GM18868 (cell line): ENCODE data around the gene C19orf25.

Experiments used
- ATAC-seq: cut with Tn5 transposase; IDR thresholded peaks from one replicate; pipeline ENCODE4 v1.9.1; 2021; ENCODE audit warnings: mild to moderate bottlenecking, moderate library complexity; ENCODE audit not compliant: unreplicated experiment

Gene C19orf25

GRCh38 chr19:1467490-1468273, 11.3 kb downstream of the C19orf25 start:
- no peak for ATAC-seq

DNA sequence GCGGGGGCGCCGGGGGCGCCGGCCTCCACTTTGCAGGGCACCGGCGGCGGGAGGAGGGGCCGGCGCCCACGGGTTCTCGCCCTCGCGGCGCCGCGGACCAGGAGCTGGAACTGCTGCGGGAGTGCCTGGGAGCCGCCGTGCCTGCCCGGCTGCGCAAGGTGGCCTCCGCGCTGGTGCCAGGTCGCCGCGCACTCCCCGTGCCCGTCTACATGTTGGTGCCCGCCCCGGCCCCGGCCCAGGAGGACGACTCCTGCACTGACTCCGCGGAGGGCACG, 11.9 kb downstream of the C19orf25 start:
- no peak for ATAC-seq

DNA sequence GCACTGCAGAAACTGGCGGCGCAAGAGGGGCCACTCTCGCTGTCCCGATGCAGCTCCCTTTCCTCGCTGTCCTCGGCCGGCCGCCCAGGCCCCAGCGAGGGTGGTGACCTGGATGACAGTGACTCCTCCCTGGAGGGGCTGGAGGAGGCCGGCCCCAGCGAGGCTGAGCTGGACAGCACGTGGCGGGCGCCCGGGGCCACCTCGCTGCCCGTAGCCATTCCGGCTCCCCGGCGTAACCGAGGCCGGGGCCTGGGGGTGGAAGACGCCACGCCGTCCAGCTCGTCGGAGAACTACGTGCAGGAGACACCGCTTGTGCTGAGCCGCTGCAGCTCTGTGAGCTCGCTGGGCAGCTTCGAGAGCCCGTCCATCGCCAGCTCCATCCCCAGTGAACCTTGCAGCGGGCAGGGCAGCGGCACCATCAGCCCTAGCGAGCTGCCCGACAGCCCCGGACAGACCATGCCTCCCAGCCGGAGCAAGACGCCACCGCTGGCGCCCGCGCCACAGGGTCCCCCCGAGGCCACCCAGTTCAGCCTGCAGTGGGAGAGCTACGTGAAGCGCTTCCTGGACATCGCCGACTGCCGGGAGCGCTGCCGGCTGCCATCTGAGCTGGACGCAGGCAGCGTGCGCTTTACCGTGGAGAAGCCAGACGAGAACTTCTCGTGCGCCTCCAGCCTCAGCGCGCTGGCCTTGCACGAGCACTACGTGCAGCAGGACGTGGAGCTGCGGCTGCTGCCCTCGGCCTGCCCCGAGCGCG, 12.4 kb downstream of the C19orf25 start:
- ATAC-seq, result no peak

- no peak for ATAC-seq
Observed at GRCh38 chr19:1466018-1466460, 13.0 kb downstream of the C19orf25 start.

- no peak for ATAC-seq
Observed at GRCh38 chr19:1465191-1466016, 13.6 kb downstream of the C19orf25 start.

DNA sequence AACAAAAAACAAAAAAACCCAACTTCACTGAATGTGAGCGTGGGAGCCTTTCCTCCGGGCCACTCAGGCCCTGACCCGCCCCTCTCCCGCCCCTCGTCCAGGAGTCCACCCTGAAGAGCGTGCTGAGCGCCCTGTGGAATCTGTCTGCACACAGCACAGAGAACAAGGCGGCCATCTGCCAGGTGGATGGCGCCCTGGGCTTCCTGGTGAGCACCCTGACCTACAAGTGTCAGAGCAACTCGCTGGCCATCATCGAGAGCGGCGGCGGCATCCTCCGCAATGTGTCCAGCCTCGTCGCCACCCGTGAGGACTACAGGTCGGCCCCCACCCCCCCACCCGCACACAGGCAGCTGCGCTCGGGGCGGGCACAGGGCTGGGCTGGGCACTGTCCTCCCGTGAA, 17.2 kb downstream of the C19orf25 start:
- no peak for ATAC-seq

DNA sequence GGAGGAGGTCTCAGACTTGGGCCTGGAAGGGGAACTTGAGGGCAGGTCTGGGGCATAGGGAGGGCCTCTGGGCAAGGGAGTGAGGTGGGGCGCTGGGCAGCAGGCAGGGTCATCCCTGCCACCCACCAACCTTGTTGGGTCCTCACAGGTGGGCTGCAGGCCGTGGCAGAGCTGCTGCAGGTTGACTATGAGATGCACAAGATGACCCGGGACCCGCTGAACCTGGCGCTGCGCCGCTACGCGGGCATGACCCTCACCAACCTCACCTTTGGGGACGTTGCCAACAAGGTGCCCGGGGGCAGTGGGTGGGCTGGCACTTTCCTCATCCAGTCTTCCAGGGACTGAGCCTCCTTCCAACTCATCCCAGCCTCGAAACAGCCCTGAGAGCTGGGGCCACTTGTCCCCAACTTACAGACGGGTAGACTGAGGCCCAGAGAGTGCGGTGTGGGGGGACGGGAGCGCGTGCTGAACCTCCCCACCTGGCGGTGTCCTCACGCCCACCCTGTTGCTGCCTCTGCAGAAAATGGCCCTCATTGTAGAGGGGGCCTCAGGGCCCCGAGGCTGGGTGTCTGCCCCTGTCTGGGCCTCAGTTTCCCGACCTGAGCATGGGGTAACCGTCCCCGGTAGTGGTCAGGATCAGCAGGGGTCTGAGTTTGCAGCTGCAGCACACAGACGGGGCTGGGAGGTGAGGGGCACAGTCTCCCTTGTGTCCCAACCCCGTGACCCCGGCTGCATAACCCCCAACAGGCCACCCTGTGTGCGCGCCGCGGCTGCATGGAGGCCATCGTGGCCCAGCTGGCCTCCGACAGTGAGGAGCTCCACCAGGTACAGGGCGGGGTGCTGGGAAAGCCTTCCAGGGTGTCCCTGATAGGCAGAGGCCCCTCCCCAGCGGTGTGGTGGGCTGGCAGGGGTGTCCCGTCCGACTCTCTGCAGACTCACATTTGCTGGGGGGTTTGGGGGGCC, 18.7 kb downstream of the C19orf25 start:
- no peak for ATAC-seq

DNA sequence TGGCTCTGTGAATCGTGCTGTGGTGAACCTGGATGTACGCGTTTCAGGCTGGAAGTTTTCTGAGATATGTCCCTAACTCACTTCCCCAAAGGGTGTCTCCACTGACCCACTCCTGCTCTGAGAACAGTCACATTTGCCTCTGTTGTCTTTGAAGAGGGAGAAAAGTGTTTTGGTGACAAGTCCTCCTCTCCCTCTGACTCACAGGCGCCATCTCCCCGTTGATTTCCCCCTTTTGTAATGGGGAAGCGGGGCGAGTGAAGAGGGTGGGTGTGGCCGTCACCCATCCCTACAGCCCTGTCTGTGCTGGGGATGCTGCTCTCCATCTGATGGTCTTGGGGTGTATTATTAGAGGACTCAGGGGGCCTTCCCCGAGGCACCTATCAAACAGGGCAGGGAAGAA, 19.5 kb downstream of the C19orf25 start:
- ATAC-seq, result no peak

- ATAC-seq, result no peak
Observed at GRCh38 chr19:1457892-1458291, 21.1 kb downstream of the C19orf25 start.

GRCh38 chr19:1457031-1457739, 21.8 kb downstream of the C19orf25 start:
- no peak for ATAC-seq

DNA sequence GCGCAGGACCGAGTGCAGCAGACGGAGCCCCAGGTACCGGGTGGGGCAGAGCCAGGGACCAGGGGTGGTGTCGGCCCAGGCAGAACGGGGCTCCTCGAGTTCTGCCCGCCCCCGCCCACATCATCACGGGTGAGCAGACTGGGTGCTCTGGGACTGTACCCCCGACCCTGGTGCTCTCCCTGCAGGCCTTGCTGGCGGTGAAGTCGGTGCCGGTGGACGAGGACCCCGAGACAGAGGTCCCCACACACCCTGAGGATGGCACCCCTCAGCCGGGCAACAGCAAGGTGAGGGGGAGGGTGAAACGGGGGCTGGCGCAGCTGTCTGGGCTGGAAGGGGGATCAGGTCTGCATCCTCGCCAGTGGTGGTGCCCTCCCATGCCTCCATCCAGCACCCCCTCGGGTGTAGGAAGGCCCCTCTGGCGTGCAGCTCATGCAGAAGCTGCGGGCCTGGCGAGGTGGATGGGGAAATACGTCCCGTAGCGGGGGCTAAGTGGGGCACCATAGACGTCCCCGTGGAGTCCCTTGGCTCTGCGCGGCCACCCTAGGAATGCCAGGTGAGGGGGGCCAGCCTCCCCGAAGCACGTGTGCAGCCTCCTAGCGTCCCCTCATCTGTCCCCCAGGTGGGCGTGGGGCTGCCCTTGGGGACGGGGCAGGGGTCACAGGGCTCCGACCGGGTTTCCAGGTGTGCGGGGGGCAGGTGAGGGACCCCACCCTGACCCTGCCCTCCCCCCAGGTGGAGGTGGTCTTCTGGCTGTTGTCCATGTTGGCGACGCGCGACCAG, 22.7 kb downstream of the C19orf25 start:
- ATAC-seq, result no peak

- no peak for ATAC-seq
Observed at GRCh38 chr19:1455336-1456120, 23.5 kb downstream of the C19orf25 start.

GRCh38 chr19:1455002-1455335, 24.0 kb downstream of the C19orf25 start:
- no peak for ATAC-seq

DNA sequence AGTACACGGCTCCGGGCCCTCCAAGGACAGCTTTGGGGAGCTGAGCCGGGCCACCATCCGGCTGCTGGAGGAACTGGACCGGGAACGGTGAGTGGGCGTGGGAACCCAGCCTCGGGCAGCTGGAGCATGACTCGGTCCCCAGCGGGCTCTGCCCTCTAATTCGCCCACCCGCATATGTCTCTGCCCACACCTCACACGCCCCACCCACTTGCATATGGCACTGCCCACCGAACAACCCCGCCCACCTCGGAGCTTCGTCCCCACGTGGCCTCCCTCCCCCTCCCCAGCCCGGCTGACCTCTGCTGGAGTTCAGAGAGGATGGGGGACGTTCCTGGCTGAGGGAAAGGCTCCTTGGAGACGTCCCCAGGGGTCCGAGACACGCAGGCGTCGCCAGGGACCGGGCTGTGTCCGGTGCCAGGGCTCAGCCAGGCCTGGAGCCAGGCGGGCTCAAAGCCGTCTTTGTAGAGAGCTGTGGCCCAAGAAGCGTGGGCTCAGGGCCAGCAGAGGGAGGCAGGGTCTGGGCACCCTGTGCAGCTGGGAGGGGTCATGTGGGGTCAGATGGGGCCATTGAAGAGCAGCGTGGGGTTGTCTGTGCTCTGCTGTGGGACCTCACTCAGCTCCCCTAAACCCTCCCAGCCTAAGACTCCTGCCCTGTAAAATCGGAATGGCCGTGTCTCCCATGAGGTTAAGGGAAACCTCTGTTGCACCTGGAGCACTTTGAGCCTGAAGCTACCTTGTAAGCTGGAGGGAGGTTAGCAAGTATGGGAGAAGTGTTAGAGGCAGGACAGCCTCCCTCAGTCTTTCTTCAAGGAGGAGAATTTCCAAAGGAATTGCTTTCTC, 25.3 kb downstream of the C19orf25 start:
- no peak for ATAC-seq

GRCh38 chr19:1452802-1453524, 26.1 kb downstream of the C19orf25 start:
- no peak for ATAC-seq

- no peak for ATAC-seq
Observed at GRCh38 chr19:1451916-1452801, 26.9 kb downstream of the C19orf25 start.
